GM06990 (cell line): Measurements from ENCODE around the gene SMCHD1.

ENCODE experiments used
- DNase-seq: peaks from one replicate; pipeline ENCODE4 v3.0.0-alpha.2; 2011; ENCODE audit not compliant: insufficient read length; ENCODE audit errors: extremely low read depth
- H3K27me3 ChIP-seq: replicated peaks from 2 replicates; pipeline ENCODE4 v1.6.0; 2011; ENCODE audit warnings: low read length; ENCODE audit not compliant: control insufficient read depth, insufficient read depth
- H3K36me3 ChIP-seq: 2 replicates; pipeline ENCODE4 v1.5.1; 2011; ENCODE audit warnings: low read length; ENCODE audit not compliant: control insufficient read depth, insufficient read depth
- H3K4me3 ChIP-seq: replicated peaks from 2 replicates; pipeline ENCODE4 v1.5.1; 2011; ENCODE audit warnings: low read depth, mild to moderate bottlenecking, control low read depth, low read length
- TF ChIP-seq, protein P1 (sequence below): IDR thresholded peaks from 2 replicates; pipeline ENCODE4 v1.5.1; 2011; ENCODE audit warnings: low read length, control low read depth, mild to moderate bottlenecking, inconsistent platforms; ENCODE audit not compliant: insufficient read depth, poor library complexity, severe bottlenecking

Gene SMCHD1

DNA sequence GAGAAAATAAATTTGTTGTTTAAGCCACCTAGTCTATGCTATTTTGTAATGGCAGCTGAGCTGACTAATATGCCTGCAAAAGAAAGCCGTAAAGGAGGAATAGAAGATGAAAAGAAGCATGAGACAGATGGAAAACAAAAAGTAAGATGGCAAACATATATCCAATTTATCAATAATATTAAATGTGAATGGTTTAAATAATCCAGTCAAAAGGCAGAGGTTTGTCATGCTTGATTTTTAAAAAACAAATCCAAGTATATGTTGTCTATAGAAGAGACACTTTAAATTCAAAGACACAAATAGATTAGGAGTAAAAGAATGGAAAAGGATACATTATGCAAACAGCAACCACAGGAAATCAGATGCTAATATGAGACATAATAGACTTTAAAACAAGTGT is 155.9 kb downstream of the SMCHD1 start:
- TF ChIP-seq, protein P1, sequence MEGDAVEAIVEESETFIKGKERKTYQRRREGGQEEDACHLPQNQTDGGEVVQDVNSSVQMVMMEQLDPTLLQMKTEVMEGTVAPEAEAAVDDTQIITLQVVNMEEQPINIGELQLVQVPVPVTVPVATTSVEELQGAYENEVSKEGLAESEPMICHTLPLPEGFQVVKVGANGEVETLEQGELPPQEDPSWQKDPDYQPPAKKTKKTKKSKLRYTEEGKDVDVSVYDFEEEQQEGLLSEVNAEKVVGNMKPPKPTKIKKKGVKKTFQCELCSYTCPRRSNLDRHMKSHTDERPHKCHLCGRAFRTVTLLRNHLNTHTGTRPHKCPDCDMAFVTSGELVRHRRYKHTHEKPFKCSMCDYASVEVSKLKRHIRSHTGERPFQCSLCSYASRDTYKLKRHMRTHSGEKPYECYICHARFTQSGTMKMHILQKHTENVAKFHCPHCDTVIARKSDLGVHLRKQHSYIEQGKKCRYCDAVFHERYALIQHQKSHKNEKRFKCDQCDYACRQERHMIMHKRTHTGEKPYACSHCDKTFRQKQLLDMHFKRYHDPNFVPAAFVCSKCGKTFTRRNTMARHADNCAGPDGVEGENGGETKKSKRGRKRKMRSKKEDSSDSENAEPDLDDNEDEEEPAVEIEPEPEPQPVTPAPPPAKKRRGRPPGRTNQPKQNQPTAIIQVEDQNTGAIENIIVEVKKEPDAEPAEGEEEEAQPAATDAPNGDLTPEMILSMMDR: no peak
- H3K36me3 ChIP-seq: no peaks in the 10 kb centered on the region
- no peak overlapping the region for H3K4me3 ChIP-seq
- H3K27me3 ChIP-seq: no peaks in the 10 kb centered on the region
- DNase-seq: no peak

DNA sequence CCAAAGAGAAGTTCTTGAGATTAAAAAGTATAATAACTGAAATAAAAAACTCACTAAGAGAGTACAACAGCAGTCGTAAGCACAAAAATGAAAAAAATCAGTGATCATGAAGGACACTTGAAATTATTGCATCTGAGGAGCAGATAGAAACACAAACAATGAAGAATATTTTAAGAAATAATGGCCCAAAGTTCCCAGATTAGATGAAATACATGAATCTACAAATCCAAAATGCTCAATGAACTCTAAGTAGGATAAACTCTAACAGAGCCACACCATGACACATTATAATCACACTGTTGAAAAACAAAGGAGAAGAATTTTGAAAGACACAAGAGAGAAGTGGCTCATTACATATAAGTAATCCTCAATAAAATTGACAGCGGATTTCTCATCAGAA is 159.4 kb downstream of the SMCHD1 start:
- Histone ChIP-seq H3K27me3 (no peaks in the 10 kb centered on the region), H3K36me3 (no peaks in the 10 kb centered on the region), H3K4me3 (no peak overlapping the region)
- no peak for DNase-seq
- TF ChIP-seq, protein P1: no peak

DNA sequence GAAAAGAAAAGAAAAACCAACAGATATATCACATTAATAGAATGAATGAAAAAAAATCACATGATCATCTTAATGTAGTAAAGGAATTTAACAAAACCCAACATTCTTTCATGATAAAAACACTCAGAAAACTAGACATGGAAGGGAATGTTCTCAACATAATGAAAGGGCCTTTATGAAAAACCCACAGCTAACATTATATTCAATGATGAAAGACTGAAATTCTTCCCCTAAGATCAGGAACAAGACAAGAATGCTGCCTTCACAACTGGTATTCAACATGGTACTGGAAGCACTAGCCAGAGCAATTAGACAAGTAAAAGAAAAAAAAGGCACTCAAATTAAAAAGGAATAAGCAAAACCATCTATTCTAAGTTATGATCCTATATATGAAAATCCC is 162.8 kb downstream of the SMCHD1 start:
- Histone ChIP-seq H3K36me3 (no peaks in the 10 kb centered on the region), H3K4me3 (no peak overlapping the region), H3K27me3 (no peaks in the 10 kb centered on the region)
- DNase-seq: no peak
- TF ChIP-seq, protein P1: no peak

DNA sequence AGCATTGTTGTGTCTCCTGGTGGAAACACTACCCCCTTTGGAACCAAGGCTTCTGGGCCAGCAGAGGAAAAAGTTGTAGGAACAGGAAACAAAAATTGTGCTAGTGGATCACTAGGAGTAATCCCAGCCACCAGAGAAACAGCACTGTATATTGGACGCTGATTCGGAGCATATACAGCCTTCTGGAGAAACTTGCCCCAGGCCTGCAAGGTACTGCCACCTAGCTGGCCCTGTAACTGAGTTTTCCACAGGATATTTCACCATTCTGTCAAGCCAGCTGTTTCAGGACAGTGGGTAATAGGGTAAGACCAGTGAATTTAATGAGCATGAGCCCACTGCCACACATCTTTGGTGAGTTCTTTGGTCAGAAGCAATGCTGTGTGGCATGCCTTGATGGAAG is 166.2 kb downstream of the SMCHD1 start:
- Histone ChIP-seq H3K36me3 (no peaks in the 10 kb centered on the region), H3K4me3 (no peak overlapping the region), H3K27me3 (no peaks in the 10 kb centered on the region)
- DNase-seq: no peak
- TF ChIP-seq, protein P1: no peak

DNA sequence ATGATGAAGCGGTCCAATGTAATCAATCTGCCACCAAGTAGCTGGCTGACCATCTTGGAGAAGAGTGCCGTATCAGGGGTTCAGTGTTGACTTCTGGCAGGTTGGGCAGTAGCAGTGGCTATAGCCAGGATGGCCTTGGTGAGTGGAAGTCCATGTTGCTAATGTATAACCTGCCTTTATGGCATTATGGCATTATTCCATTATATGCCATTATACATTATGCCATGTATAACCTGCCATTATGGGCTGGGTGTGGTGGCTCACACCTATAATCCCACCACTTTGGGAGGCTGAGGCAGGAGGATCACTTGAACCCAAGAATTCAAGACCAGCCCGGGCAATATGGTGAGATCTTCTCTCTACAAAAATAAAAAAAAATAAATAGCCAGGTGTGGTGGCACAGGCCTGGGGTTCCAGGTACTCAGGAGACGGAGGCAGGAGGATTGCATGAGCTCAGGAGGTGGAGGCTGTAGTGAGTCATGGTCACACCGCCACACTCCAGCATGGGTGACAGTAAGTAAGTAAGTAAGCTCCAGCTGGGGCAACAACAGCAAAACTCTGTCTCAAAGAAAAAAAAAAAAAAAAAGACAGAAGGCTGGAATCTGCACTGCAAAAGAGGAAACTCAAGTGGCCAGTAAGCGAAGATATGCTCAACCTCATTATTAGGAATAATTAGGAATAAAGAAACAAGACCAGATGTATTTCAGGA is 166.8 kb downstream of the SMCHD1 start:
- TF ChIP-seq, protein P1: no peak
- H3K36me3 ChIP-seq: no peaks in the 10 kb centered on the region
- no peak overlapping the region for H3K4me3 ChIP-seq
- H3K27me3 ChIP-seq: no peaks in the 10 kb centered on the region
- no peak for DNase-seq

DNA sequence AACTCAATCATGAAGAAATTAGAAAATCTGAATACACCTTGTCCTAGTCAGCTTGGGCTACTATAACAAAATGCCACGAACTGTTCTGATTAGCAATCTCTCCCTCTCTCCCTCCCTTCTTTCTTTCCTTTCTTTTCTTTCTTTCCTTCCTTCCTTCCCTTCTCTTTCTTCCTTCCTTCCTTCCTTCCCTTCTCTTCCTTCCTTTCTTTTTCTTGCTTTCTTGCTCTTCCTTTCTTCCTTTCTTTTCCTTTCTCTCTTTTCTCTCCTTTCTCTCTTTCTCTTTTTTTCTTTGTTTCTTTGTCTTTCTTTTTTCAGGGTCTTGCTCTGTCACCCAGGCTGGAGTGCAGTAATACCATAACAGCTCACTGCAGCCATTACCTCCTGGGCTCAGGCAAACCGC is 167.7 kb downstream of the SMCHD1 start:
- Histone ChIP-seq H3K4me3 (no peak overlapping the region), H3K27me3 (no peaks in the 10 kb centered on the region), H3K36me3 (no peaks in the 10 kb centered on the region)
- TF ChIP-seq, protein P1: no peak
- DNase-seq: no peak
